IPS-NIHi11 (cell line): ENCODE data around the gene TMEM35A.
A peak's percentile ranks its signal among the peaks of the same experiment; 100 is the strongest.
"Not testable (repeated sequence)": the region's sequence is repeated elsewhere in the genome, so short reads cannot be mapped to it uniquely, and the experiment has no call there.

ENCODE experiments used
- DNase-seq: peaks from one replicate; pipeline ENCODE4 v3.0.0; 2012; ENCODE audit warnings: mixed read lengths, low spot score

The TMEM35A gene

GRCh38 chrX:101078716-101079598 is at the start of gene TMEM35A:
TMEM35A (plus strand) TSS chrX:101078879; CDS start chrX:101079003, 124 bp downstream.
- DNase-seq: peak; percentile 27

DNA sequence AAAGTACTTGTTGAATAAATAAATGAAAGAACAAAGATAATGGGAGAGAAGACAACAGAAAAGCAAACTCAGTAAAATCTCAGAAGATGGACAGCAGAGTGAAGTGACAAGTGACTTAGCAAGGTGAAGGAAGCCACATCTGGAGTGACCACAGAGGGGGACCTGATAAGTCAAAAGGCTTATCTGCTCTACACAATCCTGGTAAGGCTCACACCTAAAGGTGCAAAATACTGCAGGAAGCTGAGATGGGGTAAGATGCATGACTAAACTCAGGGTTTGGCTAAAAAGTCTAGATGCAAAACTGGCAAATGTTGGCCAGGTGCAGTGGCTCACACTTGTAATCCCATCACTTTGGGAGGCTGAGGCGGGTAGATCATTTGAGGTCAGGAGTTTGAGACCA is 49.0 kb upstream of the TMEM35A start:
- no peak for DNase-seq

DNA sequence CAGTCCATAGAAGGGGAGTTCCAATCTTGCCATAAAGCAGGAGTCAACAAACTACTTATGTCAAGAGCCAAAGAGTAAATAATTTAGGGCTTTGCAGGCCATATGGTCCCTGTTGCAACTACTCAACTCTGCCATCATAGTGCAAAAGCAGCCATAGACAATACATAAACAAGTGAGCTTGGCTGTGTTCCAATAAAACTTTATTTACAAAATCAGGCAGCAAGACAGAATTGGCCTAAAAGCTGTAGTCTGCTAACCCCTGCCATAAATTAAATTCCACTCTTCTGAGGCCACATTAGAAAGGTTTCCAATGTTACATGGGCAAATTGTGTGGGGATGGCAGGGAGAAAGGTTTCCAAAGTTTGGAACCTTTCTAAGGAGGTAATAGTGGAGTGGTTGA is 41.4 kb upstream of the TMEM35A start:
- no peak for DNase-seq

GRCh38 chrX:101040197-101040596 is 38.5 kb upstream of the TMEM35A start:
- no peak for DNase-seq

DNA sequence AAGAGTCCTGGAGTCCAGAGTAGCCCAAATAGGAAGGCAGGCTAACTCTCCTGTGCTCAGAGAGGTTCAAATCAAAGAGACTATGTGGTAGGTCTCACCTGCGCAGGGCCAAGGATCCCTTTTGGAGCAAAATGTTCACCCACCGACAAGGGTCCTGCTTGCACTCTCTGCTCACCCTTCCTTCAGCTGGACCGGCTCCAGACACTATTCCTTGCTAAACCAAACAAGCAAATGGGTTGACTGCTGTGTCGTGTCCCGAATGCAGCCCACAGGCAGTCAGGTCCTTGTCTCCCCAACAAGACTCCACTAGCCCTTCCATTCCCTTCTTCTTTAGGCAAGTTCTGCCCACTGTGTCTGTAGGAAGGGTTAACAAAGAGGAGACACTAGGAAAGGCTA is 27.5 kb upstream of the TMEM35A start:
- no peak for DNase-seq

- peak; percentile 77 for DNase-seq
These were observed 27.0 kb upstream of the TMEM35A start, which contains the start of gene TRMT2B for GRCh38 chrX:101051549-101052302. TRMT2B (minus strand) TSS chrX:101052111; CDS start chrX:101042289, 9,822 bp downstream.

DNA sequence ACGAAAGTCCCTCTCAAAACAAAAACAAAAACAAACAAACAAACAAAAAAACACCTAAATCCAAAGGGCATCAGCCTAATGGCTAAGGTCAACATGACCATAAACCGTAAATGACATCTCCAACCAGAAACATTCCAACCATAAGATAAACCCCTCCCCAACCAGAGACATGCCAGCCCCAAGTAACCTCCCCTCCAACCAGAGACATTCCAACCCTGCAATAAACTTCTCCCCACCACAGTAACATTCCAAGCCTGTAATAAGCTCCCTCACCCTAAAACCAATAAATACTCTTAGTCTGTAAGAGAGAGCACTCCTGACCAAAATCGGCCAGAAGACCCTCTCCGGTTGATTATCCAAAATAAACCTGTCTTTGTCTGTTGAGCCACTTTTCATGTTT is 22.1 kb upstream of the TMEM35A start:
- DNase-seq: not testable (repeated sequence)

- DNase-seq: no peak
These were observed 21.5 kb upstream of the TMEM35A start for GRCh38 chrX:101057093-101057714.

DNA sequence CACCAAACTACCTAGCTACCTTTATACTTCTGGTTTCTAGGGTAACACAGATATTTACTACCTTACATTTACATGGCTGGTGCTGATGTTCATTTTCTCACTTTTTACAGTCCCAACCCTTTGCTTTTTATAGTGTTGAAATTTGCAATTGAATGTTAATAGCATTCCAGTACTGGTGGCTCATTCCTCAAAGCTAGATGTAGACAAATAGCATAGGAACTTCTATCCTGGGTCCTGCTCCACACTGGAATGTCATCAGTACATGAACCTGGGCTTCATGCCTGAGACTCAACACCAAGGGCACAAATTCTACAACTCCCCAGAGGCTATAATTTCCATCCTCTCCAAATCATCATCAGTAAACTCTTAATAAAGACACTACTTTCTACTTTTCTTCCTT is 16.5 kb upstream of the TMEM35A start:
- DNase-seq: no peak

- no peak for DNase-seq
These were observed 7.1 kb upstream of the TMEM35A start for GRCh38 chrX:101071582-101071981.

- DNase-seq: no peak
These were observed 1.1 kb downstream of the TMEM35A start for GRCh38 chrX:101079736-101080270.

DNA sequence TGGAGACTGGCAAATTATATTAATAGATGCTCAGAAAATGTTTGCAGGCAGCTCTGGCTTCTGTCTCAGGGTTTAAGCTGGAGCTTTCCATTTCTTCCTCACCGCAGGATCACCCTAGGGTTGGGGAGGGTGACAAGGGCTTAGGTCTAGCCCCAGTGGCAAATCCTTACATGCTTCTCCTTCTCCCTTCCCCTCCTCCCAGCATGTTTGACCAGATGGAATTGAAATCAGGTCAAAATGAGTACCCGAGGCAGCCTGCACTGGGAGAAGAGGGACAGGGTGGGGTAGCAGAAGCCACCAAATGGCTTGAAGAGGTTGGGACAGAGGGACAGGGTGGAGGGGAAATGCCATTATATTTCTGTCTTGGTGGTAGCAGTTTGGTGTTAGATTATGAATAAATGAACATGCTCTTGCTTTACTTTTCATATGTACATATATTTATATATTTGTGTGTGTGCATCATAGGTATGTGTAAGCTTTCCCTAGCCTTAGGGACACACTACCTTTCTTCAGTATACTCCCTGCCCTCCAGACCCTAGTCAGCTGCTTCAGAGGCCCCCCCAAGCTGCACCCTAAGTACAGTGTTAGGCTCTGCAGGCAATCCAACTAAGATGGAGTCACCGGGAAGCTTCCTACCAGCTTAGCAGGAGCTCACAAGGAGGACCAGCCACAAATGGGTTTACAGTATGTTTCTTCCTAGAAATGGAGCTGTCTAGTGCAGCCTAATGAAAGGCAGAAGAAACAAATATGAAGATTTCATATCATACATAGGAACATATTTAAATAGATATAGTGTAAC is 1.8 kb downstream of the TMEM35A start:
- no peak for DNase-seq

DNA sequence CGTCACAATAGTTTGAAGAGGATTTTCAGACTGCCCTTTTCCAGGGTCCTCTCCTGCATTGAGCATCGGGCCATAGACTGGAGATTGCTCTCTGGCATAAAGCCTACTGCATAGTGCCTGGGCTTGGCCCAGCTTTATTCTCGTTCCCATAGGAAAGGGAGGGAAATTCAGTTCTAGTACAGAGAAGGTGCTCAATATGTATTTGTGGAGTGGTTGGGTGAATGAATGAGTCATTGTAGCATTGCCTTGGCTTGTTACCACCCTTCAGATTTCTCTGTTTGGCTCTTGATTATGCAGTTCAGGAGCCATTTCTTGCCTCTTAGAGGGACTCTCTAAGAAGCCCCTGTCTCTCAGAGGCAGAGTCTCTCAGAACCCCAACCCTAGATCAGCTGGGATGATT is 2.6 kb downstream of the TMEM35A start:
- no peak for DNase-seq

- DNase-seq: no peak
These were observed 13.1 kb downstream of the TMEM35A start for GRCh38 chrX:101091817-101092216.

- DNase-seq: peak; percentile 93
These were observed 19.1 kb downstream of the TMEM35A start, which contains the start of gene CENPI for GRCh38 chrX:101097546-101098453. CENPI (plus strand) TSS chrX:101098204; CDS start chrX:101101071, 2,867 bp downstream.

GRCh38 chrX:101108284-101108683 is 29.6 kb downstream of the TMEM35A start:
- DNase-seq: no peak

- DNase-seq: no peak
These were observed 39.0 kb downstream of the TMEM35A start for GRCh38 chrX:101117701-101118100.

- DNase-seq: no peak
These were observed 57.6 kb downstream of the TMEM35A start for GRCh38 chrX:101136235-101136634.
